K562 (cell line): ENCODE measurements around the gene BTN3A1. TPM values are rescaled to one million over a fixed set of nuclear protein-coding genes. Genes with fewer than 3 reads are reported as not detected.

Source experiments
- CREBBP ChIP-seq: IDR thresholded peaks from one replicate; pipeline ENCODE4 v1.6.1; 2012; ENCODE audit warnings: low read depth, mild to moderate bottlenecking, control low read depth, inconsistent platforms, low read length
- DEAF1 ChIP-seq: fragments of 450-650 bp; formaldehyde crosslinking; IDR thresholded peaks from 2 replicates; pipeline ENCODE4 v1.4.0; 2020; ENCODE audit warnings: mild to moderate bottlenecking, moderate library complexity
- DMBX1 ChIP-seq: fragments of 250-450 bp; sonication (Bioruptor Pico); IDR thresholded peaks from 2 replicates; pipeline ENCODE4 v1.8.0; 2022; ENCODE audit warnings: inconsistent platforms, mild to moderate bottlenecking, moderate library complexity, borderline replicate concordance
- HEY1 ChIP-seq: fragments of 250-450 bp; sonication (Bioruptor Pico); IDR thresholded peaks from 2 replicates; pipeline ENCODE4 v1.5.0; 2020; ENCODE audit warnings: mild to moderate bottlenecking, moderate library complexity, borderline replicate concordance
- JUNB ChIP-seq: fragments of 450-650 bp; formaldehyde crosslinking; conservative IDR thresholded peaks from 2 replicates; pipeline ENCODE4 v1.4.0; 2020; ENCODE audit warnings: mild to moderate bottlenecking
- MCM2 ChIP-seq: fragments of 450-650 bp; IDR thresholded peaks from 2 replicates; pipeline ENCODE4 v1.6.1; 2017; ENCODE audit warnings: low read depth, mild to moderate bottlenecking
- MTA2 ChIP-seq: fragments of 450-650 bp; IDR thresholded peaks from 2 replicates; pipeline ENCODE4 v1.6.1; 2016; ENCODE audit warnings: low read depth
- NFATC3 ChIP-seq: fragments of 450-650 bp; IDR thresholded peaks from 2 replicates; pipeline ENCODE4 v1.6.1; 2017; ENCODE audit warnings: mild to moderate bottlenecking
- PHF8 ChIP-seq: fragments of 200-600 bp; sonication (generic); IDR thresholded peaks from 2 replicates; pipeline ENCODE4 v1.6.1; 2012; ENCODE audit warnings: mixed run types, mild to moderate bottlenecking, inconsistent platforms, low read length, moderate library complexity, borderline replicate concordance
- PKNOX1 ChIP-seq: fragments of 450-650 bp; IDR thresholded peaks from 2 replicates; pipeline ENCODE4 v1.6.1; 2016
- SMAD2 ChIP-seq: fragments of 150-350 bp; IDR thresholded peaks from 2 replicates; pipeline ENCODE4 v1.6.1; 2014; ENCODE audit warnings: low read depth, mild to moderate bottlenecking, low read length
- ZNF282 ChIP-seq: sonication (generic); formaldehyde crosslinking; IDR thresholded peaks from 2 replicates; pipeline ENCODE4 v1.8.1; 2023; ENCODE audit warnings: missing genetic modification reagents
- polyA plus RNA-seq, 8 experiments: library from polyadenylated mRNA; depleted of rRNA in 4 of 8; stranded (reverse) in 5 of 8; unstranded in 3 of 8; fragments of >200 nt; fragmentation: Nextera tagmentation in 2 of 8; fragmentation: Illumina TruSeq in 1 of 8; extraction: Ambion mirVana in 2 of 8; extraction: Trizol in 1 of 8; gene quantifications; 2 replicates each; pipeline versions ENCODE4 v1.2.1 to v1.2.3, GENCODE V29; 2011 to 2014; ENCODE audit warnings: inconsistent platforms in 1 of 8, missing spikeins in 1 of 8
- total RNA-seq, 7 experiments: library from RNA; depleted of rRNA in 6 of 7; stranded (reverse); fragments of >200 nt in 6 of 7; fragmentation: Illumina TruSeq in 2 of 7; extraction: Trizol in 2 of 7; gene quantifications; 2 replicates each; pipeline versions ENCODE4 v1.2.1 to v1.2.3, GENCODE V29; 2011 to 2021; ENCODE audit warnings: low replicate concordance in 1 of 7
- TF ChIP-seq, protein P1 (sequence below): sonication (generic); formaldehyde crosslinking; IDR thresholded peaks from 2 replicates; pipeline ENCODE4 v1.8.1; 2022; ENCODE audit warnings: missing genetic modification reagents
- TF ChIP-seq, protein P2 (sequence below): fragments of 450-650 bp; IDR thresholded peaks from 2 replicates; pipeline ENCODE4 v1.6.1; 2016; ENCODE audit warnings: mild to moderate bottlenecking, moderate library complexity

Gene BTN3A1
- total and polyA plus RNA-seq, 9 of the 15 experiments (the other 6 are each of a cell fraction or from before 2014, with no cell fraction given) = 0.84 to 8.5 (median 3.9) TPM

GRCh38 chr6:26414281-26414680, 12.2 kb downstream of the BTN3A1 start (continued):
- no peak for TF ChIP-seq DEAF1 (CRISPR knock-in tag)
- no peak for TF ChIP-seq NFATC3
- no peak for TF ChIP-seq MCM2
- TF ChIP-seq ZNF282 (CRISPR knock-in tag) = no peak
- no peak for TF ChIP-seq DMBX1
- no peak for TF ChIP-seq MTA2
- TF ChIP-seq CREBBP = no peak
- no peak for TF ChIP-seq PHF8
- TF ChIP-seq JUNB (CRISPR knock-in tag) = no peak
- 0 out of 2 replicates have a peak, but pooled peaks have one; percentile 6 for TF ChIP-seq PKNOX1
- TF ChIP-seq, protein P1, sequence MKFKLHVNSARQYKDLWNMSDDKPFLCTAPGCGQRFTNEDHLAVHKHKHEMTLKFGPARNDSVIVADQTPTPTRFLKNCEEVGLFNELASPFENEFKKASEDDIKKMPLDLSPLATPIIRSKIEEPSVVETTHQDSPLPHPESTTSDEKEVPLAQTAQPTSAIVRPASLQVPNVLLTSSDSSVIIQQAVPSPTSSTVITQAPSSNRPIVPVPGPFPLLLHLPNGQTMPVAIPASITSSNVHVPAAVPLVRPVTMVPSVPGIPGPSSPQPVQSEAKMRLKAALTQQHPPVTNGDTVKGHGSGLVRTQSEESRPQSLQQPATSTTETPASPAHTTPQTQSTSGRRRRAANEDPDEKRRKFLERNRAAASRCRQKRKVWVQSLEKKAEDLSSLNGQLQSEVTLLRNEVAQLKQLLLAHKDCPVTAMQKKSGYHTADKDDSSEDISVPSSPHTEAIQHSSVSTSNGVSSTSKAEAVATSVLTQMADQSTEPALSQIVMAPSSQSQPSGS (CRISPR knock-in tag) = no peak
- TF ChIP-seq, protein P2, sequence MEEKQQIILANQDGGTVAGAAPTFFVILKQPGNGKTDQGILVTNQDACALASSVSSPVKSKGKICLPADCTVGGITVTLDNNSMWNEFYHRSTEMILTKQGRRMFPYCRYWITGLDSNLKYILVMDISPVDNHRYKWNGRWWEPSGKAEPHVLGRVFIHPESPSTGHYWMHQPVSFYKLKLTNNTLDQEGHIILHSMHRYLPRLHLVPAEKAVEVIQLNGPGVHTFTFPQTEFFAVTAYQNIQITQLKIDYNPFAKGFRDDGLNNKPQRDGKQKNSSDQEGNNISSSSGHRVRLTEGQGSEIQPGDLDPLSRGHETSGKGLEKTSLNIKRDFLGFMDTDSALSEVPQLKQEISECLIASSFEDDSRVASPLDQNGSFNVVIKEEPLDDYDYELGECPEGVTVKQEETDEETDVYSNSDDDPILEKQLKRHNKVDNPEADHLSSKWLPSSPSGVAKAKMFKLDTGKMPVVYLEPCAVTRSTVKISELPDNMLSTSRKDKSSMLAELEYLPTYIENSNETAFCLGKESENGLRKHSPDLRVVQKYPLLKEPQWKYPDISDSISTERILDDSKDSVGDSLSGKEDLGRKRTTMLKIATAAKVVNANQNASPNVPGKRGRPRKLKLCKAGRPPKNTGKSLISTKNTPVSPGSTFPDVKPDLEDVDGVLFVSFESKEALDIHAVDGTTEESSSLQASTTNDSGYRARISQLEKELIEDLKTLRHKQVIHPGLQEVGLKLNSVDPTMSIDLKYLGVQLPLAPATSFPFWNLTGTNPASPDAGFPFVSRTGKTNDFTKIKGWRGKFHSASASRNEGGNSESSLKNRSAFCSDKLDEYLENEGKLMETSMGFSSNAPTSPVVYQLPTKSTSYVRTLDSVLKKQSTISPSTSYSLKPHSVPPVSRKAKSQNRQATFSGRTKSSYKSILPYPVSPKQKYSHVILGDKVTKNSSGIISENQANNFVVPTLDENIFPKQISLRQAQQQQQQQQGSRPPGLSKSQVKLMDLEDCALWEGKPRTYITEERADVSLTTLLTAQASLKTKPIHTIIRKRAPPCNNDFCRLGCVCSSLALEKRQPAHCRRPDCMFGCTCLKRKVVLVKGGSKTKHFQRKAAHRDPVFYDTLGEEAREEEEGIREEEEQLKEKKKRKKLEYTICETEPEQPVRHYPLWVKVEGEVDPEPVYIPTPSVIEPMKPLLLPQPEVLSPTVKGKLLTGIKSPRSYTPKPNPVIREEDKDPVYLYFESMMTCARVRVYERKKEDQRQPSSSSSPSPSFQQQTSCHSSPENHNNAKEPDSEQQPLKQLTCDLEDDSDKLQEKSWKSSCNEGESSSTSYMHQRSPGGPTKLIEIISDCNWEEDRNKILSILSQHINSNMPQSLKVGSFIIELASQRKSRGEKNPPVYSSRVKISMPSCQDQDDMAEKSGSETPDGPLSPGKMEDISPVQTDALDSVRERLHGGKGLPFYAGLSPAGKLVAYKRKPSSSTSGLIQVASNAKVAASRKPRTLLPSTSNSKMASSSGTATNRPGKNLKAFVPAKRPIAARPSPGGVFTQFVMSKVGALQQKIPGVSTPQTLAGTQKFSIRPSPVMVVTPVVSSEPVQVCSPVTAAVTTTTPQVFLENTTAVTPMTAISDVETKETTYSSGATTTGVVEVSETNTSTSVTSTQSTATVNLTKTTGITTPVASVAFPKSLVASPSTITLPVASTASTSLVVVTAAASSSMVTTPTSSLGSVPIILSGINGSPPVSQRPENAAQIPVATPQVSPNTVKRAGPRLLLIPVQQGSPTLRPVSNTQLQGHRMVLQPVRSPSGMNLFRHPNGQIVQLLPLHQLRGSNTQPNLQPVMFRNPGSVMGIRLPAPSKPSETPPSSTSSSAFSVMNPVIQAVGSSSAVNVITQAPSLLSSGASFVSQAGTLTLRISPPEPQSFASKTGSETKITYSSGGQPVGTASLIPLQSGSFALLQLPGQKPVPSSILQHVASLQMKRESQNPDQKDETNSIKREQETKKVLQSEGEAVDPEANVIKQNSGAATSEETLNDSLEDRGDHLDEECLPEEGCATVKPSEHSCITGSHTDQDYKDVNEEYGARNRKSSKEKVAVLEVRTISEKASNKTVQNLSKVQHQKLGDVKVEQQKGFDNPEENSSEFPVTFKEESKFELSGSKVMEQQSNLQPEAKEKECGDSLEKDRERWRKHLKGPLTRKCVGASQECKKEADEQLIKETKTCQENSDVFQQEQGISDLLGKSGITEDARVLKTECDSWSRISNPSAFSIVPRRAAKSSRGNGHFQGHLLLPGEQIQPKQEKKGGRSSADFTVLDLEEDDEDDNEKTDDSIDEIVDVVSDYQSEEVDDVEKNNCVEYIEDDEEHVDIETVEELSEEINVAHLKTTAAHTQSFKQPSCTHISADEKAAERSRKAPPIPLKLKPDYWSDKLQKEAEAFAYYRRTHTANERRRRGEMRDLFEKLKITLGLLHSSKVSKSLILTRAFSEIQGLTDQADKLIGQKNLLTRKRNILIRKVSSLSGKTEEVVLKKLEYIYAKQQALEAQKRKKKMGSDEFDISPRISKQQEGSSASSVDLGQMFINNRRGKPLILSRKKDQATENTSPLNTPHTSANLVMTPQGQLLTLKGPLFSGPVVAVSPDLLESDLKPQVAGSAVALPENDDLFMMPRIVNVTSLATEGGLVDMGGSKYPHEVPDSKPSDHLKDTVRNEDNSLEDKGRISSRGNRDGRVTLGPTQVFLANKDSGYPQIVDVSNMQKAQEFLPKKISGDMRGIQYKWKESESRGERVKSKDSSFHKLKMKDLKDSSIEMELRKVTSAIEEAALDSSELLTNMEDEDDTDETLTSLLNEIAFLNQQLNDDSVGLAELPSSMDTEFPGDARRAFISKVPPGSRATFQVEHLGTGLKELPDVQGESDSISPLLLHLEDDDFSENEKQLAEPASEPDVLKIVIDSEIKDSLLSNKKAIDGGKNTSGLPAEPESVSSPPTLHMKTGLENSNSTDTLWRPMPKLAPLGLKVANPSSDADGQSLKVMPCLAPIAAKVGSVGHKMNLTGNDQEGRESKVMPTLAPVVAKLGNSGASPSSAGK = peak; percentile 42; the same call in 1 of the 2 replicates
- TF ChIP-seq HEY1 (CRISPR knock-in tag) = no peak
- TF ChIP-seq SMAD2 = no peak
